Breast epithelium (tissue), 4 donors: Measurements from ENCODE around the gene DIP2B. TPM values are rescaled to one million over a fixed set of nuclear protein-coding genes. Genes with fewer than 3 reads are reported as not detected.

Experiments used
- DNase-seq, 2 donors: peaks; one replicate each; pipeline ENCODE4 v3.0.0-alpha.2; 2019; ENCODE audit warnings: low spot score in 2 of 2
- H3K27ac ChIP-seq, 2 donors: fragments of 200-600 bp; sonication (generic) in 1 of 2; one replicate each; pipeline ENCODE4 v1.5.1; 2016 to 2019; ENCODE audit warnings: mild to moderate bottlenecking in 1 of 2
- H3K27me3 ChIP-seq, 2 donors: fragments of 200-600 bp; sonication (generic) in 1 of 2; one replicate each; pipeline versions ENCODE4 v1.5.1 to v1.6.0; 2017 to 2019; ENCODE audit warnings: control low read depth in 1 of 2, mild to moderate bottlenecking in 1 of 2
- H3K36me3 ChIP-seq: fragments of 200-600 bp; one replicate; pipeline ENCODE4 v1.5.1; 2019
- H3K4me1 ChIP-seq, 2 donors: fragments of 200-600 bp; sonication (generic); one replicate each; pipeline ENCODE4 v1.5.1; 2016 to 2019; ENCODE audit warnings: control low read depth in 1 of 2
- H3K4me3 ChIP-seq, 3 donors: fragments of 200-600 bp; sonication (generic); 1 replicate in 2 of 3; 2 replicates in 1 of 3; pipeline ENCODE4 v1.5.1; 2016 to 2019; ENCODE audit warnings: mild to moderate bottlenecking in 3 of 3, moderate library complexity in 2 of 3
- H3K9me3 ChIP-seq, 2 donors: fragments of 200-600 bp; sonication (generic) in 1 of 2; one replicate each; pipeline ENCODE4 v1.5.1; 2016 to 2019; ENCODE audit warnings: control low read depth in 1 of 2
- POLR2A ChIP-seq: fragments of 450-650 bp; IDR thresholded peaks from one replicate; pipeline ENCODE4 v1.6.1; 2016; ENCODE audit warnings: antibody characterized with exemption, mild to moderate bottlenecking, moderate library complexity
- POLR2AphosphoS5 ChIP-seq, 3 donors: sonication (generic); formaldehyde crosslinking; IDR thresholded peaks; one replicate each; pipeline ENCODE4 v1.6.1; 2017; ENCODE audit warnings: antibody characterized with exemption in 3 of 3
- intact Hi-C: fragments of 100-400 bp; cut with DNase I; formaldehyde crosslinking; loops from one replicate; pipeline ENCODE4 v1.15.1; 2023; ENCODE audit warnings: low total_unique reads
- total RNA-seq, 3 donors: library from RNA; depleted of rRNA; stranded (reverse); fragments of >200 nt; gene quantifications; one replicate each; pipeline ENCODE4 v1.1.0, GENCODE V29; 2016
- TF ChIP-seq, protein P1 (sequence below), 3 donors: fragments of 450-650 bp; IDR thresholded peaks; one replicate each; pipeline ENCODE4 v1.5.1; 2016 to 2017; ENCODE audit warnings: antibody characterized with exemption in 3 of 3, mild to moderate bottlenecking in 3 of 3, moderate library complexity in 3 of 3

The DIP2B gene
- total RNA-seq, 3 donors from 2014 or later = 26.6 to 44.8 (median 33.4) TPM

GRCh38 chr12:50611021-50611744, 106.4 kb downstream of the DIP2B start:
- TF ChIP-seq POLR2AphosphoS5 (IDR thresholded peaks at IDR 0.05) (no peak), POLR2A (no peak)
- TF ChIP-seq, protein P1, sequence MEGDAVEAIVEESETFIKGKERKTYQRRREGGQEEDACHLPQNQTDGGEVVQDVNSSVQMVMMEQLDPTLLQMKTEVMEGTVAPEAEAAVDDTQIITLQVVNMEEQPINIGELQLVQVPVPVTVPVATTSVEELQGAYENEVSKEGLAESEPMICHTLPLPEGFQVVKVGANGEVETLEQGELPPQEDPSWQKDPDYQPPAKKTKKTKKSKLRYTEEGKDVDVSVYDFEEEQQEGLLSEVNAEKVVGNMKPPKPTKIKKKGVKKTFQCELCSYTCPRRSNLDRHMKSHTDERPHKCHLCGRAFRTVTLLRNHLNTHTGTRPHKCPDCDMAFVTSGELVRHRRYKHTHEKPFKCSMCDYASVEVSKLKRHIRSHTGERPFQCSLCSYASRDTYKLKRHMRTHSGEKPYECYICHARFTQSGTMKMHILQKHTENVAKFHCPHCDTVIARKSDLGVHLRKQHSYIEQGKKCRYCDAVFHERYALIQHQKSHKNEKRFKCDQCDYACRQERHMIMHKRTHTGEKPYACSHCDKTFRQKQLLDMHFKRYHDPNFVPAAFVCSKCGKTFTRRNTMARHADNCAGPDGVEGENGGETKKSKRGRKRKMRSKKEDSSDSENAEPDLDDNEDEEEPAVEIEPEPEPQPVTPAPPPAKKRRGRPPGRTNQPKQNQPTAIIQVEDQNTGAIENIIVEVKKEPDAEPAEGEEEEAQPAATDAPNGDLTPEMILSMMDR (IDR thresholded peaks at IDR 0.05) = no peak
- Histone ChIP-seq H3K4me3 (no peak overlapping the region), H3K4me1 (peaks cover 0 to 8% of the 10 kb centered on the region in 2 donors), H3K27me3 (no peaks in the 10 kb centered on the region), H3K36me3 (no peaks in the 10 kb centered on the region), H3K9me3 (no peaks in the 10 kb centered on the region), H3K27ac (no peak overlapping the region)
- intact Hi-C loops = no loop called here
- DNase-seq = no peak

DNA sequence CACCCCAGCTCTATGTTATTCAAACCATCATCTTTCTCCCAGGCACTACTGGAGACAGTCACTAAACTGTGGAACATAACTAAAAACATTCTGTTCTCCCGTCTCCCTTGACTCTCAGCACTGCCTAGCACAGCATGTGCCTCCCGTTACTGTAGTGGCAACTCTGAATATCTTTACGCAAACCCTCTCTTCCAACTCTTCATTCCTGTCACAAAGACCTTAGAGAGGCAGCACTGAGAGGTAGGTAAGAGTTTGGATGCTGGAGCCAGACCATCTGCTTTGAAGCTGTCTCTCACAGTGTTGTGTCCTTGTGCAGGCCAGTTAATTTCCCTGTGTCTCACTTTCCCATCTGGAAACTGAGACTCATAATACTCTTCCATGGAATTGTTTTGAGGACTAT, 108.1 kb downstream of the DIP2B start:
- Histone ChIP-seq H3K27ac (peak overlapping the region; percentile 20 to 73), H3K36me3 (no peaks in the 10 kb centered on the region), H3K9me3 (no peaks in the 10 kb centered on the region), H3K27me3 (no peaks in the 10 kb centered on the region), H3K4me3 (no peak overlapping the region), H3K4me1 (peaks cover 0 to 8% of the 10 kb centered on the region in 2 donors)
- TF ChIP-seq POLR2A (no peak), POLR2AphosphoS5 (IDR thresholded peaks at IDR 0.05) (no peak)
- TF ChIP-seq, protein P1 (IDR thresholded peaks at IDR 0.05) = no peak
- DNase-seq = no peak
- intact Hi-C loops = no loop called here

DNA sequence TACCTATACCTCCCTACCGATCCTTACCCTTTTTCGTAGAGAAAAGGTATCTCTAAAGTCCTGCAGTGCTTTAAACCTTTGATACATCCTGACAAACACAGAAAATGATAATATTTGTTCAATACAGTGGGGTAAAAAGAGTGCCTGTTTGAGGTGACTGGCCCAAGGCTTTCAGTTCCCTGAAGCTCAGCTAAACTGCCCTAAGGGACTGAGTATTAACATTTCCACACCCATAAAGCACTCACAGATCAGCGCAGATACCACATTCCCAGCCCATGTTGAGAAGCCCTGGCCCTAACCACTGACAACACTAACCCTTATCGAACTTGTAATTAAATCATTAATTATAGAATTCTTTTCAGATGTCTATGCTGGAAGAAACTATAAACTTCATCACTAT, 108.7 kb downstream of the DIP2B start:
- peaks cover 0 to 8% of the 10 kb centered on the region in 2 donors for H3K4me1 ChIP-seq
- TF ChIP-seq POLR2AphosphoS5 (IDR thresholded peaks at IDR 0.05) = no peak
- TF ChIP-seq, protein P1 (IDR thresholded peaks at IDR 0.05) = no peak

GRCh38 chr12:50614167-50614759, 109.5 kb downstream of the DIP2B start:
- Histone ChIP-seq H3K27me3 (no peaks in the 10 kb centered on the region), H3K4me1 (peaks cover 0 to 8% of the 10 kb centered on the region in 2 donors), H3K36me3 (no peaks in the 10 kb centered on the region), H3K4me3 (no peak overlapping the region), H3K27ac (peak overlapping the region; percentile 73 to 77), H3K9me3 (no peaks in the 10 kb centered on the region)
- TF ChIP-seq, protein P1 (IDR thresholded peaks at IDR 0.05) = no peak
- no peak for TF ChIP-seq POLR2A
- TF ChIP-seq POLR2AphosphoS5 (IDR thresholded peaks at IDR 0.05) = no peak
- intact Hi-C loops = no loop called here
- DNase-seq = no peak

More for the DNA sequence above, 108.7 kb downstream of the DIP2B start:
- Histone ChIP-seq H3K4me3 (no peak overlapping the region), H3K27me3 (no peaks in the 10 kb centered on the region), H3K9me3 (no peaks in the 10 kb centered on the region), H3K36me3 (no peaks in the 10 kb centered on the region), H3K27ac (peak overlapping the region in 1 of 2 donors; percentile 73)
- intact Hi-C loops = no loop called here
- no peak for DNase-seq

- TF ChIP-seq, protein P1 (IDR thresholded peaks at IDR 0.05) = no peak
- TF ChIP-seq POLR2AphosphoS5 (IDR thresholded peaks at IDR 0.05) = no peak
- TF ChIP-seq POLR2A = no peak
- peaks cover 0 to 11% of the 10 kb centered on the region in 2 donors for H3K4me1 ChIP-seq
- H3K27me3 ChIP-seq = no peaks in the 10 kb centered on the region
- intact Hi-C loops = no loop called here
- H3K27ac ChIP-seq = peak overlapping the region; percentile 56 to 73
- no peaks in the 10 kb centered on the region for H3K9me3 ChIP-seq
- no peaks in the 10 kb centered on the region for H3K36me3 ChIP-seq
- DNase-seq = no peak
- no peak overlapping the region for H3K4me3 ChIP-seq
Measured at GRCh38 chr12:50615145-50615906, 110.5 kb downstream of the DIP2B start.
